Loucy (cell line): ENCODE results near the gene TMC5.
A peak's percentile ranks its signal among the peaks of the same experiment; 100 is the strongest.

Experiments
- H2AFZ ChIP-seq: fragments of 200-600 bp; sonication (generic); 2 replicates; pipeline ENCODE4 v1.6.0; 2016; ENCODE audit warnings: antibody characterized with exemption, mild to moderate bottlenecking, low read length, moderate library complexity
- H3F3A ChIP-seq: fragments of 200-600 bp; 2 replicates; pipeline ENCODE4 v1.6.0; 2016; ENCODE audit warnings: antibody characterized with exemption, low read depth, mild to moderate bottlenecking
- H3K27me3 ChIP-seq: fragments of 200-600 bp; sonication (generic); 2 replicates; pipeline ENCODE4 v1.6.1; 2014; ENCODE audit warnings: low read length, mild to moderate bottlenecking; ENCODE audit not compliant: insufficient read depth, poor library complexity, severe bottlenecking
- H3K36me3 ChIP-seq: fragments of 200-600 bp; sonication (generic); 2 replicates; pipeline ENCODE4 v1.6.1; 2016; ENCODE audit warnings: low read length; ENCODE audit not compliant: insufficient read depth
- H3K4me1 ChIP-seq: fragments of 200-600 bp; sonication (generic); 2 replicates; pipeline ENCODE4 v1.5.1; 2014; ENCODE audit warnings: low read length, mild to moderate bottlenecking; ENCODE audit not compliant: insufficient read depth, poor library complexity, severe bottlenecking
- H3K4me2 ChIP-seq: fragments of 200-600 bp; sonication (generic); 2 replicates; pipeline ENCODE4 v1.6.0; 2014; ENCODE audit warnings: antibody characterized with exemption, low read length, low read depth, mild to moderate bottlenecking; ENCODE audit not compliant: poor library complexity, severe bottlenecking
- H3K4me3 ChIP-seq: fragments of 200-600 bp; sonication (generic); 2 replicates; pipeline ENCODE4 v1.5.1; 2014; ENCODE audit warnings: low read length, mild to moderate bottlenecking, mixed read lengths; ENCODE audit not compliant: poor library complexity, severe bottlenecking
- H3K79me2 ChIP-seq: fragments of 200-600 bp; sonication (generic); 2 replicates; pipeline ENCODE4 v1.6.1; 2014; ENCODE audit warnings: low read length; ENCODE audit not compliant: insufficient read depth
- H3K9ac ChIP-seq: fragments of 200-600 bp; sonication (generic); 2 replicates; pipeline ENCODE4 v1.6.0; 2014; ENCODE audit warnings: mild to moderate bottlenecking, low read depth, low read length, moderate library complexity; ENCODE audit not compliant: poor library complexity, severe bottlenecking
- H3K9me2 ChIP-seq: fragments of 200-600 bp; sonication (generic); replicated peaks from 2 replicates; pipeline ENCODE4 v1.6.1; 2016; ENCODE audit warnings: low read depth, low read length, mixed read lengths
- H3K9me3 ChIP-seq: fragments of 200-600 bp; sonication (generic); 2 replicates; pipeline ENCODE4 v1.6.1; 2014; ENCODE audit warnings: mild to moderate bottlenecking, antibody characterized with exemption, low read length, low read depth; ENCODE audit not compliant: insufficient read depth
- H4K20me1 ChIP-seq: fragments of 200-600 bp; sonication (generic); 2 replicates; pipeline ENCODE4 v1.6.0; 2014; ENCODE audit warnings: antibody characterized with exemption, low read length, mild to moderate bottlenecking; ENCODE audit not compliant: insufficient read depth, poor library complexity, severe bottlenecking
- EZH2phosphoT487 ChIP-seq: fragments of 200-600 bp; IDR thresholded peaks from 2 replicates; pipeline ENCODE4 v1.6.1; 2018; ENCODE audit warnings: antibody characterized with exemption, mild to moderate bottlenecking, moderate library complexity, borderline replicate concordance
- TF ChIP-seq, protein P1 (sequence below): fragments of 200-600 bp; sonication (generic); conservative IDR thresholded peaks from 2 replicates; pipeline ENCODE4 v1.5.1; 2014; ENCODE audit warnings: mild to moderate bottlenecking, antibody characterized with exemption, low read length

The TMC5 gene

DNA sequence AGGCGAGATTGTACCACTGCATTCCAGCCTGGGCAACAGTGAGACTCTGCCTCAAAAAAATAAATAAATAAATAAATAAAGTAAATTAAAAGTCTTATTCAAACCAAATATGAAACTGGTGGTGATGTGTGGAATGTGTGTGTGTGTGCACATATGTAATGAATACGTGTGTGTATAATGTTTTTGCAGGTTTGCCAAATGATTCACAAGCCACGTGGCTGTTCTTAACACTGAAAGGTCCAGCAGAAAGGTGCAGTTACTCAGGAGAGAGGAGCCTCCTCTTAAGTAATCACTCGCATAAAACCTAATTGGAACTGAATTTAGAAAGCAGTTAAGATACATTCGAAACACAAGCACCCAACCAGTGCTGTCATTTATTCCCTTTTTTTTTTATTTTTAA is 81.3 kb downstream of the TMC5 start:
- Histone ChIP-seq H3K9me3 (no peaks in the 10 kb centered on the region), H3K36me3 (peaks cover 42% of the 10 kb centered on the region; the same call in 1 of the 2 replicates), H3K9me2 (no peaks in the 10 kb centered on the region), H3K4me1 (peaks cover 2% of the 10 kb centered on the region), H3K4me3 (no peak overlapping the region), H3K27me3 (no peaks in the 10 kb centered on the region), H3K4me2 (no peak overlapping the region), H3F3A (no peaks in the 10 kb centered on the region), H2AFZ (no peak overlapping the region), H4K20me1 (no peaks in the 10 kb centered on the region), H3K9ac (no peak overlapping the region), H3K79me2 (no peaks in the 10 kb centered on the region)
- TF ChIP-seq, protein P1, sequence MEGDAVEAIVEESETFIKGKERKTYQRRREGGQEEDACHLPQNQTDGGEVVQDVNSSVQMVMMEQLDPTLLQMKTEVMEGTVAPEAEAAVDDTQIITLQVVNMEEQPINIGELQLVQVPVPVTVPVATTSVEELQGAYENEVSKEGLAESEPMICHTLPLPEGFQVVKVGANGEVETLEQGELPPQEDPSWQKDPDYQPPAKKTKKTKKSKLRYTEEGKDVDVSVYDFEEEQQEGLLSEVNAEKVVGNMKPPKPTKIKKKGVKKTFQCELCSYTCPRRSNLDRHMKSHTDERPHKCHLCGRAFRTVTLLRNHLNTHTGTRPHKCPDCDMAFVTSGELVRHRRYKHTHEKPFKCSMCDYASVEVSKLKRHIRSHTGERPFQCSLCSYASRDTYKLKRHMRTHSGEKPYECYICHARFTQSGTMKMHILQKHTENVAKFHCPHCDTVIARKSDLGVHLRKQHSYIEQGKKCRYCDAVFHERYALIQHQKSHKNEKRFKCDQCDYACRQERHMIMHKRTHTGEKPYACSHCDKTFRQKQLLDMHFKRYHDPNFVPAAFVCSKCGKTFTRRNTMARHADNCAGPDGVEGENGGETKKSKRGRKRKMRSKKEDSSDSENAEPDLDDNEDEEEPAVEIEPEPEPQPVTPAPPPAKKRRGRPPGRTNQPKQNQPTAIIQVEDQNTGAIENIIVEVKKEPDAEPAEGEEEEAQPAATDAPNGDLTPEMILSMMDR = no peak
- TF ChIP-seq EZH2phosphoT487 = no peak

DNA sequence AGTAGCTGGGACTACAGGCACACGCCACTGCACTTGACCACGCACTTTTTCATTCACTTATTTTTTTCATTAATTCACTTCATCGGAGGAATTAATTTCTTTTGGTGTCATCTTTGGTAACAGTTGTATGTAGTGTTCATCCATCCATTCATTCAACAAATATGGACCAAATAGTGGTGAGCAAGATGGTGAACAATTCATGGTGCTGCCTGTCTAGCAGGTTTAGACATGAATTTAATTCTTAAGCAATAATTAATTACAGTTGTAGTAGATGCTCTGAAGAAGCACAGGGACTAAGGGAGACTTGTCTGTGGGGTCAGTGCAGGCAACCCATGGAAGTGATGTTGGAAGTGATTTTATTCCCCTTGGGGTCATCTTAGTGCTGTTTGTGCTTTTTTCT is 81.8 kb downstream of the TMC5 start:
- no peaks in the 10 kb centered on the region for H3K4me1 ChIP-seq
- peaks cover 47% of the 10 kb centered on the region; the same call in 1 of the 2 replicates for H3K36me3 ChIP-seq
- H3K4me2 ChIP-seq = no peak overlapping the region
- H3K9me2 ChIP-seq = no peaks in the 10 kb centered on the region
- no peaks in the 10 kb centered on the region for H3K79me2 ChIP-seq
- TF ChIP-seq, protein P1 = no peak
- TF ChIP-seq EZH2phosphoT487 = no peak
- no peak overlapping the region for H2AFZ ChIP-seq
- H3F3A ChIP-seq = no peaks in the 10 kb centered on the region
- H4K20me1 ChIP-seq = no peaks in the 10 kb centered on the region
- H3K9ac ChIP-seq = no peak overlapping the region
- H3K4me3 ChIP-seq = no peak overlapping the region
- no peaks in the 10 kb centered on the region for H3K27me3 ChIP-seq
- H3K9me3 ChIP-seq = no peaks in the 10 kb centered on the region

DNA sequence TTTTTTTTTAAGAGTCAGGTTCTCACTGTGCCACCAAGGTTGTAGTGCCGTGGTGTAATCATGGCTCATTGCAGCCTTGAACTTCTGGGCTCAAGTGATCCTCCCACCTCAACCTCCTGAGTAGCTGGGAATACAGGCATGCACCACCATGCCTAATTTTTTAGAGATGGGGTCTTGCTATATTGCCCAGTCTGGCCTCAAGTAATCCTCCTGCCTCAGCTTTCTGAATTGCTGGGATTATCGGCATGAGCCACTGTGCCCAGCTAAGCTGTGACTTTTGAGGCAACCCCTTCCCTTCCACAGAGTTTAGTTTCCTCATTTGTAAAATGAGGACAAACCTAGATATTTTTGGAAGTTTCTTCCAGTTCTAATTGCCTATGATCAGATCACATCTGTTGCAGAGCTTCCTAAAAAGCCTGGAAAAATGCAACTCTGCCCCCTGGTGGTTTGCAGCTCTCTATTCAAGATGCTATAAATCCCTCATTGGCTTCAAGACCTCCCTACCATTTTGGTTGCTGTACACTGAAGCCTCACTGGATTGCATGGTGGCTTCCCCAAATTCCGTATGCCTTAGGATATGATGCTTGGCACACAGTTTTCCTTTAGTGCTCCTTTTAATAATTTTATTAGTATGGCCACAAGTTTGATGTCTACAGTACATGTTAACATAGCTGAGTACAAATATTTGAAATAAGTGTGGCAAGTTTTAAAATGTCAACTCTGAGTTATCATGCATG is 84.9 kb downstream of the TMC5 start:
- no peaks in the 10 kb centered on the region for H3F3A ChIP-seq

More for the DNA sequence above, 84.9 kb downstream of the TMC5 start:
- no peaks in the 10 kb centered on the region for H3K79me2 ChIP-seq
- H3K27me3 ChIP-seq = no peaks in the 10 kb centered on the region
- H3K36me3 ChIP-seq = peaks cover 68% of the 10 kb centered on the region; the same call in 1 of the 2 replicates
- no peaks in the 10 kb centered on the region for H3K4me1 ChIP-seq
- H2AFZ ChIP-seq = no peak overlapping the region
- H3K4me3 ChIP-seq = no peak overlapping the region
- TF ChIP-seq, protein P1 = peak; percentile 87
- no peak for TF ChIP-seq EZH2phosphoT487
- no peaks in the 10 kb centered on the region for H3K9me3 ChIP-seq
- H4K20me1 ChIP-seq = no peaks in the 10 kb centered on the region
- no peak overlapping the region for H3K9ac ChIP-seq
- H3K4me2 ChIP-seq = no peak overlapping the region
- no peaks in the 10 kb centered on the region for H3K9me2 ChIP-seq
